Measurements from ENCODE around the gene GMEB1.
"Not testable (repeated sequence)": the region's sequence is repeated elsewhere in the genome, so short reads cannot be mapped to it uniquely, and the experiment has no call there.

Gene GMEB1

GRCh38 chr1:28646040-28646439, 22.5 kb upstream of the GMEB1 start:
- H4K12ac ChIP-seq (ENCODE audit: low read depth, low read length) = no peak overlapping the region
- H3K4me1 ChIP-seq (ENCODE audit: control insufficient read depth in 1 of 2, insufficient read depth in 2 of 2, low read length in 2 of 2) = peaks cover 5 to 10% of the 10 kb centered on the region in 2 experiments
- H3K79me1 ChIP-seq (ENCODE audit: low read length) = peaks cover 16% of the 10 kb centered on the region
- no peak overlapping the region for H2AK5ac ChIP-seq (ENCODE audit: low read length)
- WGBS (ENCODE audit: extremely low coverage, insufficient coverage, insufficient read length) = no CpG with 5 or more reads among the region's 1 CpG
- H3K4ac ChIP-seq (ENCODE audit: low read depth, low read length) = no peak overlapping the region
- no peak overlapping the region for H4K91ac ChIP-seq (ENCODE audit: low read depth, low read length)
- peaks cover 10% of the 10 kb centered on the region for H3K79me2 ChIP-seq (ENCODE audit: control insufficient read depth, insufficient read depth, low read length, poor library complexity)
- H4K8ac ChIP-seq (ENCODE audit: low read depth, low read length) = peak overlapping the region; percentile 44
- H3K18ac ChIP-seq (ENCODE audit: low read length) = no peak overlapping the region
- H3K14ac ChIP-seq (ENCODE audit: low read length) = no peak overlapping the region
- H3K9ac ChIP-seq (ENCODE audit: low read length) = no peak overlapping the region
- no peak overlapping the region for H3K4me3 ChIP-seq (ENCODE audit: low read depth, low read length)
- H3K4me2 ChIP-seq (ENCODE audit: low read length) = no peak overlapping the region
- H2BK5ac ChIP-seq (ENCODE audit: low read depth, low read length, poor library complexity) = peak overlapping the region; percentile 42
- H3K23ac ChIP-seq (ENCODE audit: low read length) = no peak overlapping the region
- H2BK12ac ChIP-seq (ENCODE audit: low read length) = peak overlapping the region; percentile 59
- H3K27ac ChIP-seq (ENCODE audit: low read depth, low read length) = peak overlapping the region; percentile 57
- no peaks in the 10 kb centered on the region for H3K9me3 ChIP-seq (ENCODE audit: insufficient read depth, low read depth, low read length)
- no peak overlapping the region for H2BK120ac ChIP-seq (ENCODE audit: insufficient read depth, low read length, poor library complexity)
- H2AFZ ChIP-seq (ENCODE audit: insufficient read depth, low read length, poor library complexity) = peak overlapping the region; percentile 17
- peak; percentile 56 to 60 for DNase-seq
- H3K36me3 ChIP-seq (ENCODE audit: control insufficient read depth in 1 of 2, insufficient read depth in 2 of 2, low read length in 2 of 2) = no peaks in the 10 kb centered on the region
- H3K27me3 ChIP-seq (ENCODE audit: insufficient read depth, low read length) = no peaks in the 10 kb centered on the region

DNA sequence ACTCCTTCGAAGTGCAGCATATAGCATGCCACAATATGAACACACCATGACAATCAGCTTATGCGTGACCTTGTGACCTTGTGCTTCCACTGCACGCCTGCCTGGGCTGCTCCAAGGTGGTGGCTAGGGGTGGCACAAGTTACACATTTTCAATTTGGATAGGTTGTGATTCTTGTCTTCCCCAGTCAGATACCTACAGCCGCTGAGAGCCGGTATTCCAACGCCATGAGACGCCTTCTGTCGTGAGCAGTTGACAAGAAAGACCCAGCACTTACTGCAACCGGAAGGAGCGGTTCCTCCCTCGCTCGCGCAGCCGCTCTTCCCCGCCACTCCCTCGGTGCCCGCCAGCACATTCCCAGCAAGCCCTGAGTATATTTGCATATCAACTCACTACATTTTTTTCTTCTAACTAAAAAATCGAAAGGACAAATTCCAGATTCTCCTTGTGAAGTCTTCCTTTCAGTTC, 20.5 kb upstream of the GMEB1 start:
- Histone ChIP-seq H2AFZ (ENCODE audit: insufficient read depth, low read length, poor library complexity) (peak overlapping the region; percentile 93), H3K4me1 (ENCODE audit: control insufficient read depth in 1 of 2, insufficient read depth in 2 of 2, low read length in 2 of 2) (peaks cover 5 to 8% of the 10 kb centered on the region in 2 experiments), H3K9ac (ENCODE audit: low read length) (peak overlapping the region; percentile 85), H3K79me1 (ENCODE audit: low read length) (peaks cover 7% of the 10 kb centered on the region), H2AK5ac (ENCODE audit: low read length) (no peak overlapping the region), H2BK120ac (ENCODE audit: insufficient read depth, low read length, poor library complexity) (peak overlapping the region; percentile 56), H4K8ac (ENCODE audit: low read depth, low read length) (peak overlapping the region; percentile 89), H3K27me3 (ENCODE audit: insufficient read depth, low read length) (no peaks in the 10 kb centered on the region), H2BK12ac (ENCODE audit: low read length) (no peak overlapping the region), H3K36me3 (ENCODE audit: control insufficient read depth in 1 of 2, insufficient read depth in 2 of 2, low read length in 2 of 2) (no peaks in the 10 kb centered on the region), H3K9me3 (ENCODE audit: insufficient read depth, low read depth, low read length) (no peaks in the 10 kb centered on the region), H3K4me2 (ENCODE audit: low read length) (peak overlapping the region; percentile 87), H2BK5ac (ENCODE audit: low read depth, low read length, poor library complexity) (peak overlapping the region; percentile 83), H3K18ac (ENCODE audit: low read length) (peak overlapping the region; percentile 83), H4K91ac (ENCODE audit: low read depth, low read length) (peak overlapping the region; percentile 85), H4K12ac (ENCODE audit: low read depth, low read length) (peak overlapping the region; percentile 89), H3K14ac (ENCODE audit: low read length) (peak overlapping the region; percentile 81), H3K23ac (ENCODE audit: low read length) (no peak overlapping the region), H3K27ac (ENCODE audit: low read depth, low read length) (peak overlapping the region; percentile 90), H3K79me2 (ENCODE audit: control insufficient read depth, insufficient read depth, low read length, poor library complexity) (peaks cover 2% of the 10 kb centered on the region), H3K4me3 (ENCODE audit: low read depth, low read length) (peak overlapping the region; percentile 49), H3K4ac (ENCODE audit: low read depth, low read length) (peak overlapping the region; percentile 93)
- no CpG with 5 or more reads among the region's 18 CpGs for WGBS (ENCODE audit: extremely low coverage, insufficient coverage, insufficient read length)
- DNase-seq = peak; percentile 90 to 94

DNA sequence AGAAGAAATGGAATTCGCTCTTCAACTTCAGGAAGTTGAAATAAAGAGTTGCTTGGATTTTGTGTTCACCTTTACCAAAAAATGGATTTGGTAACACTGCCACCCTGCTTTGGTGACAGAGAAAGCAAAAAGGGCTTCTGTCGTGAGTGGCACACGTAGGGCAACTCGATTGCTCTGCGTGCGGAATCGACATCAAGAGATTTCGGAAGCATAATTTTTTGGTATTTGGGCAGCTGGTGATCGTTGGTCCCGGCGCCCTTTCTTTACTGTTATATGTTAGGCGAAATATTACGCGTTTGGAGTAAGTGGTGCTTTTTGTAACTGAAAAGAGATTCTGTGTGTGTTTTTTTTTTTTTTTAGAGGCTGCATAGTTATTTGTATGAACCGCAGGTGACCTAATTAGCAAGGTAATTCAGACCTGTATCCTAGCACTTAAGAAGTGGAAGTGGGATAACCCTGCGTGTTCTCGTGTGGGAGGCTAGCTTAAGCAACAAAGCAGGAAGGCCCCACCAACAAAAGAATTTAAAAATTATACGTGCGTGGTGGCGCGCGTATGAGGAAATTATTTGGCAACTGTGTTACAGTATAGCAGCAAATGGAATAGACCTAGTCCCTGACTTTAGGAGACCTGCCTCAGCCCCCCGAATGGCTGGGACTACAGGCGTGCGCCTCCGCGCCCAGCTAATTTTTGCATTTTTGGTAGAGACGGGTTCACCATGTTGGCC, 19.9 kb upstream of the GMEB1 start, which contains the start of gene RNU11:
Gene RNU11 (plus strand): TSS at position 127 of the 725 bp plus-strand sequence.
- H3K14ac ChIP-seq (ENCODE audit: low read length) = peak within 1 kb of the TSS; percentile 81
- no CpG with 5 or more reads among the region's 28 CpGs for WGBS (ENCODE audit: extremely low coverage, insufficient coverage, insufficient read length)
- no peak within 1 kb of the TSS for H2AK5ac ChIP-seq (ENCODE audit: low read length)
- peak within 1 kb of the TSS; percentile 90 for H3K27ac ChIP-seq (ENCODE audit: low read depth, low read length)
- H2BK12ac ChIP-seq (ENCODE audit: low read length) = peak within 1 kb of the TSS; percentile 76
- peak within 1 kb of the TSS; percentile 89 for H4K8ac ChIP-seq (ENCODE audit: low read depth, low read length)
- peak within 1 kb of the TSS; percentile 93 for H3K4ac ChIP-seq (ENCODE audit: low read depth, low read length)
- peak within 1 kb of the TSS; percentile 87 for H3K4me2 ChIP-seq (ENCODE audit: low read length)
- H3K4me3 ChIP-seq (ENCODE audit: low read depth, low read length) = peak within 1 kb of the TSS; percentile 49
- H4K91ac ChIP-seq (ENCODE audit: low read depth, low read length) = peak within 1 kb of the TSS; percentile 85
- H3K23ac ChIP-seq (ENCODE audit: low read length) = no peak within 1 kb of the TSS
- H3K27me3 ChIP-seq (ENCODE audit: insufficient read depth, low read length) = no peaks in the 10 kb centered on the region
- peaks cover 4% of the 10 kb centered on the region for H3K79me1 ChIP-seq (ENCODE audit: low read length)
- H3K36me3 ChIP-seq (ENCODE audit: control insufficient read depth in 1 of 2, insufficient read depth in 2 of 2, low read length in 2 of 2) = no peaks in the 10 kb centered on the region
- H4K12ac ChIP-seq (ENCODE audit: low read depth, low read length) = peak within 1 kb of the TSS; percentile 89
- no peaks in the 10 kb centered on the region for H3K79me2 ChIP-seq (ENCODE audit: control insufficient read depth, insufficient read depth, low read length, poor library complexity)
- H3K9me3 ChIP-seq (ENCODE audit: insufficient read depth, low read depth, low read length) = no peaks in the 10 kb centered on the region
- peak within 1 kb of the TSS; percentile 85 for H3K9ac ChIP-seq (ENCODE audit: low read length)
- peak; percentile 94 to 99 for DNase-seq
- peak within 1 kb of the TSS; percentile 56 for H2BK120ac ChIP-seq (ENCODE audit: insufficient read depth, low read length, poor library complexity)
- peak within 1 kb of the TSS; percentile 83 for H3K18ac ChIP-seq (ENCODE audit: low read length)
- H2AFZ ChIP-seq (ENCODE audit: insufficient read depth, low read length, poor library complexity) = peak within 1 kb of the TSS; percentile 93
- H3K4me1 ChIP-seq (ENCODE audit: control insufficient read depth in 1 of 2, insufficient read depth in 2 of 2, low read length in 2 of 2) = peaks cover 3 to 4% of the 10 kb centered on the region in 2 experiments
- peak within 1 kb of the TSS; percentile 83 for H2BK5ac ChIP-seq (ENCODE audit: low read depth, low read length, poor library complexity)

DNA sequence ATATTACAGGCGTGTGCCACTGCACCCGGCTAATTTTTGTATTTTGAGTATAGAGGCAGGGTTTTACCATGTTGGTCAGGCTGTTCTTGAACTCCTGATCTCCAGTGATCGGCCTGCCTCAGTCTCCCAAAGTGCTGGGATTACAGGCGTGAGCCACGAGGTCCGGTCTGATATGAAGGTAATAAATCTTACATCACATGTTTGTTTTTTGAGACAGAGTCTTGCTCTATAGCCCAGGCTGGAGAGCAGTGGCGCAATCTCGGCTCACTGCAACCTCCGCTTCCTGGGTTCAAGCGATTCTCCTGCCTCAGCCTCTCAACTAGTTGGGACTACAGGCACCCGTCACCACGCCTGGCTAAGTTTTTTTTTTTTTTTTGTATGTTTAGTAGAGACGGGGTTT, 15.5 kb upstream of the GMEB1 start:
- not testable (repeated sequence) for H3K36me3 ChIP-seq (ENCODE audit: control insufficient read depth in 1 of 2, insufficient read depth in 2 of 2, low read length in 2 of 2); H3K4me1 ChIP-seq (ENCODE audit: control insufficient read depth in 1 of 2, insufficient read depth in 2 of 2, low read length in 2 of 2); H2AK5ac ChIP-seq (ENCODE audit: low read length); H2AFZ ChIP-seq (ENCODE audit: insufficient read depth, low read length, poor library complexity); H3K27me3 ChIP-seq (ENCODE audit: insufficient read depth, low read length); H3K9me3 ChIP-seq (ENCODE audit: insufficient read depth, low read depth, low read length); H3K27ac ChIP-seq (ENCODE audit: low read depth, low read length); H3K4me2 ChIP-seq (ENCODE audit: low read length); H3K79me2 ChIP-seq (ENCODE audit: control insufficient read depth, insufficient read depth, low read length, poor library complexity); DNase-seq; H3K9ac ChIP-seq (ENCODE audit: low read length); H4K12ac ChIP-seq (ENCODE audit: low read depth, low read length); H3K18ac ChIP-seq (ENCODE audit: low read length); H4K91ac ChIP-seq (ENCODE audit: low read depth, low read length); H2BK12ac ChIP-seq (ENCODE audit: low read length); H3K79me1 ChIP-seq (ENCODE audit: low read length); H2BK120ac ChIP-seq (ENCODE audit: insufficient read depth, low read length, poor library complexity); H4K8ac ChIP-seq (ENCODE audit: low read depth, low read length); H3K14ac ChIP-seq (ENCODE audit: low read length); H3K4ac ChIP-seq (ENCODE audit: low read depth, low read length); H3K4me3 ChIP-seq (ENCODE audit: low read depth, low read length); H3K23ac ChIP-seq (ENCODE audit: low read length); H2BK5ac ChIP-seq (ENCODE audit: low read depth, low read length, poor library complexity)
- no CpG with 5 or more reads among the region's 13 CpGs for WGBS (ENCODE audit: extremely low coverage, insufficient coverage, insufficient read length)

Data from trophoblast cell (in vitro differentiated cells and primary cell).